Activated gamma-delta T cell treated with Interleukin-2 at 50 U/mL for 16 hours (primary cell): ENCODE results near the gene MRPL20.
"Not testable (repeated sequence)": the region's sequence is repeated elsewhere in the genome, so short reads cannot be mapped to it uniquely, and the experiment has no call there.

Source experiments
- DNase-seq: peaks from one replicate; pipeline ENCODE4 v3.0.0-alpha.2; 2020

MRPL20 gene

DNA sequence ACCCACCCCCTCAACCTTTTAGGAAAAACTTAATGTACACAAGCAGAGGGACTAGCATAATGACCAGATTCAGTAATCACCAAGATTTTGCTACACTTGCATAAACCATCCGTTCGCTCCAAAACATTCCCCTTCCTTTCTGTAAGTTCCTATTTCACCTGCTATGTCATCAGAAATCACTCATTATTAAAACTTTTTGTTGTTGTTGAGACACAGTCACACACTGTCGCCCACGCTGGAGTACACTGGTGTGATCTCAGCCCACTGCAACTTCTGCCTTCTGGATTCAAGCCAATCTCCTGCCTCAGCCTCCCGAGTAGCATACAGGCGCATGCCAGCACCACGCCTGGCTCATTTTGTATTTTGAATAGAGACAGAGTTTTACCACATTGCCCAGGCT lies 3.4 kb downstream of the MRPL20 start:
- DNase-seq: no peak

GRCh38 chr1:1402901-1403392 lies 4.1 kb downstream of the MRPL20 start:
- DNase-seq: not testable (repeated sequence)

DNA sequence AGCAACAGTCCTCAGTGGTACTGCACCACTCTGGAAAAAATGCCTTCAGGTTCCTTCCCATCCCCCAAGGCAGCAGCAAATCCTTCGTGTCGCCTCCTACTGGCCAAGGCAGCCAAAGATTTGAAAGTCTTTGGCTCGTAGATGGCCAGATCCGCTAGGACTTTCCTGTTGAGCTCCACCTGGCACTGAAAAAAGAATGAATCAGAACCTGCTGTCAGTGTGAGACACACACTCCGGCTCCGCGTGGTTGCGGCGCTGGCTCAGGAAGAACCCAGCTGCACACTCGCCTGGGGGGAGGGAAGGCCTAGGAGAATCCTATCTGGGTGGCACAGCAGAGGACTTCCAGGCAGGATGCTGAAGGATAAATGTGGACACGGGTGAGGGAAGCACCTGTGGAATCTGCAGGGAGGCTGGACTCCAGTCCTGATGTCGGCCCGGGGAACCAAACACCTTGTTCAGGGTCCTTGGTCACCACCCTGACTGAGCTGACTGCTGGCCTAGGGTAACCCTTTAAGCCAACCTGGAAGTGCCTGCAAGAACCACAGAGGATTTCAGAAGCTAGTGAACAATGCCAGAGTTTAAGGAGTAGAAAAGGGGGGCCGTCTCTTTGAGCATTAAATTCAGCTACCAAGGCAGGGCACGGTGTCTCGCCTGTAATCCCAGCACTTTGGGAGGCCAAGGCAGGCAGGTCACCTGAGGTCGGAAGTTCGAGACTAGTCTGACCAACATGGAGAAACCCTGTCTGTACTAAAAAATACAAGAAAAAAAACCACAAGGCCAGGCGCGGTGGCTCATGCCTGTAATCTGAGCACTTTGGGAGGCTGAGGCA lies 4.8 kb downstream of the MRPL20 start:
- DNase-seq: no peak

DNA sequence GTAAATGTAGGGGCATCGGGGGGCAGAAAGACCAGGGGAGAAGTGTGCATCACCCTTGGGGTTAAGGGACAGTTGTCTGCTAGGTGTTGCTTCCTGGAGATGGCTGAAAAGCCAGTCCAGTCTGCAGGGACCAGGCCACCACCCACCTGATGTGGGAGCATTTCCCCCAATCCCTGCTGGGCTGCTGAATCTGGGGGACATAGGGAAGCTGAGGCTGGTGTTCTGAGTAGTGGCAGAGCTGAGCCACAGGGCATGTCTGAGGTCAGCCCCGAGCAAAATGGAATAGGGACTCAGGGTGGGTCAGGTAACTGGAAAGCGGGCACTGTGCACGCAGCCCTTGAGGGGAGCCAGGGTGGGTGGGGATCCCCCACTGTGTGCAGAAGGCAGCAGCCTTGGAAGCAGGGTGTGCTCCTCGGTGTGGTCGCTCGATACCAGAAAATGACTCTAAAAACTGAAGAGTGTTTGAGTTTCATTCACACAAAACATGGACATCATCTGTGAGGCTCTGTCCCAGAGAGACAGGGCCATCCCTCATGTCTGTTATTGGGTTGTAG lies 5.6 kb downstream of the MRPL20 start:
- no peak for DNase-seq

GRCh38 chr1:1400576-1401456 lies 6.3 kb downstream of the MRPL20 start:
- DNase-seq: no peak

- no peak for DNase-seq
Measured at GRCh38 chr1:1399872-1400575, 7.1 kb downstream of the MRPL20 start.

- peak; percentile 99 for DNase-seq
Measured at GRCh38 chr1:1399187-1399871, 7.8 kb downstream of the MRPL20 start, which contains the start of gene CCNL2. CCNL2 (minus strand) TSS chr1:1399335; CDS start chr1:1399306, 29 bp downstream.

DNA sequence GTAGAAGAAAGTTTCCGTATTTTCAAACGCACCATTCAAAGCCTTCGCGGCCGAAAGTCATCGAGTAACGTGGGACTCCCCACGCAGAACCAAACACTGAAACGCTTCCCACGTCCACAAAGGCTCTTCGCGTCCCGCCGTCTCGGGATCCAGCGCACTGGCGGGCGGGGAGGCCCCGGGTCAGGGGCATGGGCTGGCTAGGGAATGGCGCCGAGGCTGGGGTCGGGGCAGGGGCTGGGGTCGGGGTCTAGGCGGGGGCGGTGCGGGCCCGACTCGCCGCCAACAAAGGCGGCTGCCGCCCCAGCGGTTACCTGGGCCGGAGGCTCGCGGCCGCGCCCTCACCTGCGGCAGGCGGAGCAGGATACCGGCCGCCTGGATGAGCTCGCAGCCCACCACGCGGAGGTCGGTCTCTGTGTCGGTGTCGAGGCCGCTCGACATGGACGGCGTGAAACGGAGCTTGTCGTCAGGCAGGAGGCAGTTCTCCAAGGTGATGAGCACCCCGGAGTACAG lies 8.4 kb downstream of the MRPL20 start:
- no peak for DNase-seq

DNA sequence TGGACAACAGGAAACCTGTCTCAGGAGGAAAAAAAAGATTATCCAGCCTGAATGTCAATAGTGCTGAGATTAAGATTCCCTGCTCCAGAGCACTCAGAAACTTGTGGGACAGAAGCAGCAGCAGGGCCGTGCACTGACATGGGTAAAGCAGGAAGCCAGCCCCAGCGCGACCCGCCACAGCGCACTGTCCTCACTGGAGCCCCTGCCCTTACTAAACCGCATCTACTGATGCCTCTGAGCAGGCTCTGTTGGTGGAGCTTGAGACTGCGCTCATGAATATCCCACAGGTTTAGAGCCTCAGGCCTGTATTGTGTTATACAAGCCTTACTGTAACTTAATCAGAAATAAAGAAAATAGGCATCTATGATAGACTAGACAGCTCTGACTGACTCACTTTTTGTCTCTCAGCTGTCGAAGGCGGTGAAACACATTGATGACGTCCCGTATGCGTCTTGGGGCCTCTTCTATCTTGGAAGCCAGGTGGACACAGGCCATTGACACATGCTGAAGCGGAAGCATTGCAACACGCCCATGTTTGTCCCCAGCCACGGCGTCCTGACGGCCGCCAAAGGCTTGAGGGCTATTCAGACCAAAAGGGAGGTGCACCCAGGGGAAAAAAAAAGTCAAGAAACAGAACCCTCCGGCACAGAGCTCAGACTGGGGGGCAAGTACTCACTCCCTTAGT lies 9.1 kb downstream of the MRPL20 start:
- DNase-seq: no peak

- DNase-seq: no peak
Measured at GRCh38 chr1:1395166-1395565, 11.9 kb downstream of the MRPL20 start.

GRCh38 chr1:1394116-1394515 lies 13.0 kb downstream of the MRPL20 start:
- no peak for DNase-seq

GRCh38 chr1:1393428-1393827 lies 13.7 kb downstream of the MRPL20 start:
- DNase-seq: no peak

GRCh38 chr1:1393014-1393413 lies 14.1 kb downstream of the MRPL20 start:
- no peak for DNase-seq

DNA sequence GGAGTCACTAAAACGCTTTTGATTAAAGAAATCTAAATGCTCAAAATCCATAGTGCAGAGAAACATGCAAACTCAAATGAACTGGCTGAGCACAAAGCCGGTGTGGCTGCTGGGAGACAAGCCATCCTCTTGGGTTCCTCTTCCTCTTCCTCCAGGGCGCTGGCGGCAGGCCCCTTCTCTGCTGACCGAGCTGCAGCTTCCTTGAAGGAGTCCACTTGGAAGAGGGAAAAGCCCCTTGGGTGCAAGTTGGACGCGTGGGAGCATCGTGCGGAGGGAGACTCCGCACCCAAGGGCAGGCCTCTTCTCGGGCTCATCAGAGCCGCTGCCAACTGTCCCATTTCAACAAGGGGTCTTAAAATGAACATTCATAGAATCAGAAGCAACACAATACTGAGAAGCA lies 15.9 kb downstream of the MRPL20 start:
- DNase-seq: no peak

- DNase-seq: no peak
Measured at GRCh38 chr1:1390675-1391074, 16.4 kb downstream of the MRPL20 start.

DNA sequence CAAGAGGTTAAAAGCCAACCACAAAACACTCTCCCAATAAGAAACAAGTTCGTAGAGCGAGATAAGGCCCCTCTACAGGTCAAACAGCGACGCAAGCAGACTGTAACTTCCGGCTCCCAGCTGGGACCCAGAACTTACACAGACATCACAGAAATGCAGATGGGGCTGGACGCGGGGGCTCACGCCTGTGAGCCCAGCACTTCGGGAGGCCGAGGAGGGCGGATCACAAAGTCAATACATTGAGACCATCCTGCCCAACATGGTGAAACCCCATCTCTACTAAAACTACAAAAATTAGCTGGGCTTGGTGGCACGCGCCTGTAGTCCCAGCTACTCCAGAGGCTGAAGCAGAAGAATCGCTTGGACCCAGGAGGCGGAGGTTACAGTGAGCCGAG lies 19.0 kb downstream of the MRPL20 start:
- no peak for DNase-seq

- no peak for DNase-seq
Measured at GRCh38 chr1:1387098-1388077, 19.7 kb downstream of the MRPL20 start.

DNA sequence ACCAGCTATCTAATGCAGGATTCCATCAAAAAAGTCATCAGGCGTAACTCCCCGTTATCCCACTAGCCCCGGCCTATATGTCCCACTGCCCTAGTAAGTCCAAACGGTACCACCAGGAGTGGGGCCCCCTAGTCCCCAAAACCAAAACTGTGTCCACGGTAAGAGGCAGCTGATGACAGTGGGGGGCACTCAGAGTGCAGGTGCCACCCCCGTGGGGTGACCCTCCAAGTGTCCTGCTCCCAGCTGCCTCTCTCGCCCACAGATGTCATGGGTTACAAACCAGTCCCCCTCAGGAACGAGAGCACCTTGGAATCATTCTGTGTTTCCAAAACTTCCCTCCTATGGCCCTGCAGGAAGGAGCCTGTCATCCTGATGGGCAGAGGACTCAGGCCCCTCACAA lies 21.2 kb downstream of the MRPL20 start:
- no peak for DNase-seq

- DNase-seq: not testable (repeated sequence)
Measured at GRCh38 chr1:1385339-1385738, 21.8 kb downstream of the MRPL20 start.

- DNase-seq: no peak
Measured at GRCh38 chr1:1381294-1381693, 25.8 kb downstream of the MRPL20 start.
